ENCODE measurements around the gene CAMK1D. TPM values are rescaled to one million over a fixed set of nuclear protein-coding genes. Genes with fewer than 3 reads are reported as not detected.
A peak's percentile ranks its signal among the peaks of the same experiment; 100 is the strongest.
"Not testable (repeated sequence)": the region's sequence is repeated elsewhere in the genome, so short reads cannot be mapped to it uniquely, and the experiment has no call there.

CAMK1D gene
- 1.0 and 2.3 TPM in 2 replicates for total RNA-seq (2014; rRNA removed; shearing (Covaris generic))

DNA sequence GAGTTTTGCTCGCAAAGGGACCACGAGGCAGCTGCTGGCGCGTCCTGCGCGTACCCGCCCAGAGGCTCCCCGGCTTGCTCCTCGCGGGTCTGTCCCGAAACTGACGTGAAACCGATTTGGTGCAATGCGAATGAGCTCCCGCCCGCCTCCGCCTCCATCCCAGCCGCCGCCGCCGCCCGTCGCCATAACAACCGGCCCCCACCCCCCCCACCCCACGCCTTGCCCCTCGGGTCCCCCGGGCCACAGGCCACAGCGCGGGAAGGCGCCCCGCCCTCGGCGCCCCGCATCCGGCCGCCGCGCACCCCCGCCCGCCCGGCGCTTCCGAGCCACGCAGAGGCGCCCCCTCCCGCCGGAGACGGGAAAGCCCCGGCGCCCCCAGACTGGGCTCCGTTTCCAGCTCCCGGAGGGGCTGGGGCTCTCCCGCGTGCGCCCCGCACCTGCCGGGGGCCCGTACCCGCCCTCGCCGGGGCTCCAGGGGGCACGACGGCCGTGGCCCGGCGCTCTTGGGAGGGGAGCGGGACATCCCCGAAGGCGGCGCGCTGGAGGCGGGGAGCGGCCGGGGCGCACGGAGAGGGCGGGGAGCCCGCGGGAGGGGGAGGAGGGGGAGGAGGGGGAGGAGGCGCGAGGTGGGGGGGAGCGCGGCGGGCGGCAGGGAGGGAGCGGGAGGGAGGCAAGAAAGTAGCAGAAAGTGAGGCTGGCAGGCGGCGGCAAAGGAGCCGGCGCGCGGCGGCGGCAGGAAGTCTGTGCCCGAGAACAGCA, at the start of gene CAMK1D:
CAMK1D (plus strand) TSS at position 678 of the 759 bp plus-strand sequence.
- peak; percentile 49 for DNase-seq (ENCODE audit: low spot score)

DNA sequence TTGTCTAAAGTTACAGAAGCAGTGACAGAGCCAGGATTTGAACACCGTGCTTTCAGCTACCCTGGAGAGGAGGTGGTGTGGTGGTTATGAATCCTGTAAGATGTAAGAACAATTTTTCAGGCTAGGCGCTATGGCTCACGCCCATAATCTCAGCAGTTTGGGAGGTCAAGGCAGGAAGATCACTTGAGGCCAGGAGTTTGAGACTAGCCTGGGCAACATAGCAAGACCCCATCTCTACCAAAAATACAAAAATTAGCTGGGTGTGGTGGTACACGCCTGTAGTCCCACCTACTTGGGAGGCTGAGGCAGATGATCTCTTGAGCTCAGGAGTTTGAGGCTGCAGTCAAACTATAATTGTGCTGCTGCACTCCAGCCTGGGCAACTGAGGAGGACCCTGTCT, 48.3 kb upstream of the CAMK1D start:
- not testable (repeated sequence) for DNase-seq (ENCODE audit: low spot score)

GRCh38 chr10:12308057-12308456, 41.3 kb upstream of the CAMK1D start:
- DNase-seq (ENCODE audit: low spot score) = no peak

DNA sequence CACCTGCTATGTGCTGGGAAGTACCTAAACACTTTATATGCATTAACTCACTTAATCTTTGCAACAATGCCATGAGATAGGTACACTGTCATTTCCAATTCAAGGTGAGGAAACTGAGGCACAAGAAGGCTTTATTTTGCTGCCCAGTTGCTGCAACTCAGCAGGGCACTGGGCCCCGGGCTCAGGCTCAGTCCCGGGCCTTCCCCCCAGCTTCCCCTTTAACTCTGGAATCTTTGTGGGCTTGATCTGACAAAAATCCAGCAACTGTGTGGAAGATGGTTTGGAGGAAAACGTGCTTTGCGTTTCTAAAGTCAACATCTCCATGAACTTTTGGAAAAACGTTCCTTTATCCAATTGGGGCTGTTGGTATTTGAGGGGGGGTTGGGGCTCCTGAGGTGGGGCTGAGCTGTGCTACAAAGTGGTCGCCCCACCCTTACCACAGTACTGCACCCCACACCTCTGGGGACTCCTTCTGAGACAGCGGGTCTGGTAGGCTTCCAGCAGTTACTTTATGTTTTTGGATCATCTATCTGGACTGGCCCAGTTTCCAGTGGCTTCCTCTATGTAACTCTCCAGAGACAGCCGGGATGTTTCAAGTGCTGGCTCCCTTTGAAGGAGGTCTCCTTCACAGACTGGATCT, 40.5 kb upstream of the CAMK1D start:
- DNase-seq (ENCODE audit: low spot score) = no peak

- DNase-seq (ENCODE audit: low spot score) = not testable (repeated sequence)
These were observed 39.6 kb upstream of the CAMK1D start for GRCh38 chr10:12309783-12310182.

DNA sequence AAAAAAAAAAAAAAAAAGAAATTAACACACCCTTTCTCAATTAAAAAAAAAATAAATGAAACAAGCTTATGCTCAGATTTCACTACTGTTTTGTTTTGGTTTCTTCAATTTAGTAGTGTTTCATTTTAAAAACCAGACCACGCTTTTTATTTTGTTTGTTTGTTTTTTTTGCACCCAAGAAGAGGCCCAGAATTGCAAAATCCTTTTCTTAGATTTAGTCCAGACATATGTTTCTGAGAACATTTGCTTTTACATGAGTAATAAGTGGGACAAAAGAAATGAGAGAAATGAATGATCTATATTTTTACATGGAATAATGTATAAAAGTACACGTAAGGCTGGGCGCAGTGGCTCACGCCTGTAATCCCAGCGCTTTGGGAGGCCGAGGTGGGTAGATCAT, 34.5 kb upstream of the CAMK1D start:
- DNase-seq (ENCODE audit: low spot score) = no peak

GRCh38 chr10:12319076-12319475, 30.3 kb upstream of the CAMK1D start:
- no peak for DNase-seq (ENCODE audit: low spot score)

DNA sequence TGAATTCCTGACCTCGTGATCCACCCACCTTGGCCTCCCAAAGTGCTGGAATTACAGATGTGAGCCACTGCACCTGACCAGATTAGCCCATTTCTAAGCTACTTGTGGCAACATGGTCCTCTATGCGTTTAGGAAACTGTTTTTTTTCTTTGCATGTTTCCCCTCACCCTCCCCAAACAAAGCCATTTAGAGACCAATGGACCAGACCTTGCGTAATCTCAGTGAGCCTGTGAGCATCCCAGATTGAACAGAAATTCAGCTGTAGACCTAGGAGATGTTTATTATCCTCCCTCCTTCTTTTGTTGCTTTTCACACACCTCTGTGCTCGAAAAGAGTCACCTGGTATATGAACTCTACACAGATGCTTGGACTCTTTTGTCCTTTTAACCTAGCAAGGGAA, 28.5 kb upstream of the CAMK1D start:
- DNase-seq (ENCODE audit: low spot score) = no peak

DNA sequence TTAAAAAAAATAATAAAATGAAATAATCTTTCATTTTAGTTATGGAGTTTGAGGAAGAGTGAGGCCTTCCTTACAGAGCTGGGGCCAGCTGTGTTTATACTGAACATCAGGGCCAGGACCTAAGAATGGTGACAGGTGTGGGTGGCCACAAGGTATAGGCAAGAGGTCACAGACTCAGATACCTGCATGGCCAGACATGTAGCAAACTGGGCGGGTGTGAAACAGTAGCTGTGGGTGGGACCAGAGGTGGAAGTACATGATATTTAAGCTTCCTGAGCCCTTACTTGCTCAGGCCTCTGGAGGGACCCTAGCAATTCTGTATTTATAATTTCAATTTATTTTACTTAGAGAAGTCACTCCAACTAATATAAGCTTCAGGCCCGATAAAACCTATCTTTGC, 27.7 kb upstream of the CAMK1D start:
- DNase-seq (ENCODE audit: low spot score) = no peak

DNA sequence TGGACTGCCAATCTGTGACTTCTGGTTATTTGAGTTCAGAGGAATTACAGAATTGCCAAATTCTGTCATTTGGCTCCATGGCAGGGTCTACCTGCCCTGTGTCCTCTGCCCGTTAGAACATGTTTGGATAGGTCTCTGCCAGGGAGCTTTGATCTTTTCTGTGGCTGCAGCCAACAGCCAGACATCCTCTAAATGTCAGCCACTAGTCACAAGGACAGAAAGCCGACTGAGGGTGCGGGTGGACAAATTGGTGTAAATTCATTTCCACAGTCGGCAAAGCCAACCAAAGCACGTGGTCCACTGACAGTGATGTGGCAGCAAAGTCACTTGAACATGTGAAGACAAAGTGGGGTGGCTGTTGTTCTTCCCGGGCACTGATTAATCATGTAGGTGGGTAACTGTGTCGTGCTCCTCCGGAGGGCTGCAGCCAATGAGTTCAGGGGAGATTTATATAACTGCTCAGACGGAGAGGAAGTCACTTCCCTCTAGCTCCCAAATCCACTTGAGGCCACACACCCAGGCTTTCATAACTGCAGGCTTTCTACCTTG, 26.7 kb upstream of the CAMK1D start:
- DNase-seq (ENCODE audit: low spot score) = no peak

DNA sequence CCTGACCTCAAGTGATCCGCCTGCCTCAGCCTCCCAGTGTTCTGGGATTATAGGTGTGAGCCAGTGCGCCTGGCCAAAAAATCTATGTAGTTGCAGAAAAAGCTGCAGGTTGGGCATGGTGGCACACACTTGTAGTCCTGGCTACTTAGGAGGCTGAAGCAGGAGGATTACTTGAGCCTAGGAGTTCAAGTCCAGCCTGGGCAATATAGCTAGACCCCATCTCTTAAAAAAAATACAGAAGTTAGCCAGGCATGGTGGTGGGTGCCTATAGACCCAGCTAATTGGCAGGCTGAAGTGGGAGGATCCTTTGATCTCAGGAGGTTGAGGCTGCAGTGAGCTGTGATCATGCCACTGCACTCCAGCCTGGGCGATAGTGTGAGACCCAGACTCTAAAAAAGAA, 24.8 kb upstream of the CAMK1D start:
- no peak for DNase-seq (ENCODE audit: low spot score)

DNA sequence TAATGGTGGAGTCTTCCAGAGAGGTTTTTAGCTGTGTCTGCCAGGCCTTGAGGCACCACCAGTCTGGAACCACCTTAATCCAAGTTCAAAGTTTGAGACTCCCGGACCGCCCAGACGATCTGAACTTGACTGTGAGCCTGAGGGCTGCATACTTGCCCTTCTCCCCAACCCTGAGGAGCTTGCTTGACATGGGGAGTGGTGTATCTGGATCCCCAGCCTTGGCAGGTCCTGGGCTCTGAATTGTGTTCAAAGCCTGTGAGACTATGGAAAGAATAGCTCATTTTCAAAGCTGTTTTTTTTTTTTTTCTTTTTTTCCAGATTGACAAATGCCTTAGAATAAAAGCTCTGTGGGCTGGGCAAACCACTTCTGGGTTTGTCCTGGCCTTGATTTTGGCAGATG, 22.3 kb upstream of the CAMK1D start:
- no peak for DNase-seq (ENCODE audit: low spot score)

DNA sequence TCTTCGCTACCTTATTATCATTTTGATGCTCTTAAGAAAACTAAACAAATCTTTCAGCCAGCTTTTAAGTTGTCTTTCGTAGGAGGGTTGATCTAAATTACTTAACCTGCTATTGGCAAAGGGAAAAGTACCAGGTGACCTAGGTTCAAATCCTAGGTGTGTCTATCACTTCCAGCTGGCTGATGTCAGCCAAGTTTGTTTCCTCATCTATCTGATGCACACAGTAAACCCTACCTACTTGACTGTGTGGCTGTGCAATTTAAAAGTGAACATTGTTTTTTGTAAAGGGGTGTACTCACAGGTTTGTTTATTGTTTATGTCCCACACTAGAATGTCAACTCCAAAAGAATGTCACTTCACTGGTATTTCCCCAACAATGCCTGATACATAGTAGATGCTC, 21.9 kb upstream of the CAMK1D start:
- DNase-seq (ENCODE audit: low spot score) = no peak

GRCh38 chr10:12328312-12328711, 21.0 kb upstream of the CAMK1D start:
- not testable (repeated sequence) for DNase-seq (ENCODE audit: low spot score)

DNA sequence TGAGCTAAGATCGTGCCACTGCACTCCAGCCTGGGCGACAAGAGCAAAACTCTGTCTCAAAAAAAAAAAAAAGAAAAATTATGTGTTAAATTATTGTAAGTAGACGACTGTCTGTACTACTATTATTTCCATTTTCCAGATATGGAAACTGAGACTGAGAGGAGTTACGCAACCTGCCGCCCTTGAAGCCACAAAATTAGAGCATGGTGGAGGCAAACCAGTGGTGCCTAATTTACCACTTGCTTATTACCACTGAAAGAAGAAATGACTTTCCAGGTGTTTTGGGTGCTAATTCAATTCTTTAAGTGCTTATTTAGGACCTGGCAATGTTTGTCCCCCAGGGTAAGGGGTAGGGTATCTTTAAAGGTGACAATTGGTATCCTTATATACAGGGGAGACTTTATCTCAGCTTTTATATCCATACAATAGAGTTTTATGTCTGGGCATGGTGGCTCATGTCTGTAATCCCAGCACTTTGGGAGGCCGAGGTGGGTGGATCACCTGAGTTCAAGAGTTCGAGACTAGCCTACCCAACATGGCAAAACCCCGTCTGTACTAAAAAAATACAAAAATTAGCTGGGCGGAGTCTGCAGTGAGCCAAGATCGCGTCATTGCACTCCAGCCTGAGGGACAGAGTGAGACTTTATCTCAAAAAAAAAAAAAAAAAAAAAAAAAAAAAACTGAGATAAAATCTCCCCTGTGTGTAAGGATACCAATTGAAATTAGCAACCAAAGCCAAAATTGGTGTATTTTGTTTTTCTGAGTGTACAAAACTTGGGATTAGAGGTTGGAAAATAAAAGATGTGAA, 16.6 kb upstream of the CAMK1D start:
- DNase-seq (ENCODE audit: low spot score) = peak; percentile 31

DNA sequence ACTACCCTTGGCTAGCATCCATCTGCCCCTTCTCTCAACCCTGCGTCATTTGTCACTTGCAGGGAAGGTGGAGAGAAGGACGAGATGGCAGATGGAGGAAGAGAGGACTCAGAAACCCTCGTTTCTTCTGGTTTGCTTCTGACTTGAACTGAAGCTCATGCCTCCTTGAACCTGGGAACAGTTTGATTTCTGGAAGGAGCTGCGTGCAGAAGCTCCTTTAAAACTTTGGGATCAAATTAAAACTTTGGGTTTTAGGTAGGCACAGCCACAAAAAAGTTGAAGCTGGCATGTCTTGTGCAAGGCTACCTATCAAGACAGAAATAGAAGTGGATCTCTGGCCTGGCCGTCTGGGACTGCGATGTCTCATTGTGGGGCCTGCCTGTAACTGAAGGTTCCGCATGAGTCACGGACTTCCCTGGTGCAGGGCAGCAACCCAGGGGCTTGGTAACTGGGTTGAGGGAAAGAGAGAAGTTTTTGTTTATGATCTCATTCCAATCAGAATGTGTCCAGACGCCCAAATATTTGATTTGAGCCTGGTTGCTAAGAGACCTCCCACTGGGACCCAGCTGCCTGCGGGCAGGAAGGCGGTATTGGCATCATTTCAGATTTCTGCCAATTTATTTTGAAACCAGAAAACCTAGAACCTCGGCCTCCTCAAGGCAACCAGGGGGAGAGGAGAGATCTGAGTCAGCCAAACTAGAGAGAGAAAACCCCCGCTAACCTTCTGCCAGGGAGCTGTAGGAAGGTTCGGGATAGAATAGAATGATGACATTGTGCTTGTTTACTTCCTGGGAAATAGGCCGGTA, 15.8 kb upstream of the CAMK1D start:
- DNase-seq (ENCODE audit: low spot score) = peak; percentile 94

DNA sequence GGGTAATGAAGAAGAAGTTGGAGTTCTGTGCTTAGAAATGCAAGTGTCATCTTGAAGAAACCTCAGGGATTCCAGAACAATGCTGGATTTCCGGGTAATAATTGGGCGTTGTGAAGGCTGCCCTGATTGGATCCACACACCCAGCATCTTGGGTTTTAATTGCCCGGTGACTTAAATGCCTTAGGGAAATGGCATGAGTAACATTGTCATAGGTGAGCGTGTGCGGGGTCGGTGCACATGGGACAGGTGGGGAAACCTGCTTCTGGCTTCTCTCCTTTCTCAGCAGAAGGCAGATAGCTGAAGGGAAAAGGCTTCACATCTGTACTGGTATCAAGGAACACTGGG, 15.2 kb upstream of the CAMK1D start:
- DNase-seq (ENCODE audit: low spot score) = no peak

GRCh38 chr10:12335169-12335568, 14.2 kb upstream of the CAMK1D start:
- DNase-seq (ENCODE audit: low spot score) = not testable (repeated sequence)

DNA sequence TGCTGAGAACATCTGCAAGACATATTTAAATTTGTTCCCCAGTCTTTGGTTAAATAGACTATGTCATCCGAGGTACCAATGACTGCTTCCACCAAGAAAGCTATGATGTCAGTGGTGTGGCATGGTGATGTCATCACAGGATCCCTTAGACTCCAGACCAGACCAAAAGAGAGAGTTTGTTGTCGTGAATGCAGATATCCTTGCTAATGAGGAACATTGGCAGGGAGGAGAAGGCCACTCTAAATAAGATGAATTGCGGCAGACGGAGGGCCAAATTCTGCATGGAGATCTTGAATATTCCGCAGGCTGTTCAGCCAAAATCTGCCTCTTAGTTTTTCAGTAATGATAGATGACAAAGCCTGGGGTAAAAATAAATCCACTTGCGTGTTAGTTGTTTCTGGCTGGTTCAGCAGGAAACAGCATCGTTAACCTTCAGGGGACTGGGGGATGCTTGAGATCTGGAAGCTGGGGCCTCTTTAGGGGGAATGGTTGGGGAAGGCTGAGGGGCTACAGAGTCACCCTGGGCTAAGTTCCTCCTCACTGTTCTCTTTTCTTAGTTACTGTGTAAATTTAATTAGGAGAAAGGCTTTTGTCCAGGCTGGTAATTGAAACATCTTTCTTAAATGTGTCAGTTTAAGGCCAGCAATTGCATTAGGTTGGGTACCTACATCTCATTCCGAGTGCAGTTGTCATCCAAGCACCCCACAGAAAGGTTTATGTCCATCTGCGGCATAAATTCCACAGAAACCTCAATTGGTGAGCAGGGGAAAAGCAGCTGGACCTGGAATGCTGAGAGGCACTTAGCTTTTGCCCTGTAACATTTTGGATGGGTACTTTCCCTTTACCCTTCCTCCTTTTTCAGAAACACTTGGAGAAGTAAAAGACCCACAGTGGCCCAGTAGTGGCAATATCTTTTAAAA, 11.6 kb upstream of the CAMK1D start:
- peak; percentile 22 for DNase-seq (ENCODE audit: low spot score)

GRCh38 chr10:12338981-12339380, 10.4 kb upstream of the CAMK1D start:
- DNase-seq (ENCODE audit: low spot score) = no peak

All from H4 (cell line).